SK-N-MC (cell line): ENCODE data around the gene ZNF544.

Source experiments
- EZH2 ChIP-seq: fragments of 200-600 bp; sonication (generic); IDR thresholded peaks from one replicate; pipeline ENCODE4 v1.6.1; 2017; ENCODE audit warnings: antibody characterized with exemption
- FOXP2 ChIP-seq: optimal IDR thresholded peaks from 2 replicates; pipeline ENCODE3; 2011; ENCODE audit warnings: mild to moderate bottlenecking, moderate library complexity; ENCODE audit not compliant: insufficient read depth; ENCODE audit errors: extremely low read length, control extremely low read depth
- POLR2AphosphoS5 ChIP-seq: IDR thresholded peaks from 2 replicates; pipeline ENCODE4 v1.6.1; 2012; ENCODE audit warnings: mild to moderate bottlenecking, low read depth, low read length, borderline replicate concordance

DNA sequence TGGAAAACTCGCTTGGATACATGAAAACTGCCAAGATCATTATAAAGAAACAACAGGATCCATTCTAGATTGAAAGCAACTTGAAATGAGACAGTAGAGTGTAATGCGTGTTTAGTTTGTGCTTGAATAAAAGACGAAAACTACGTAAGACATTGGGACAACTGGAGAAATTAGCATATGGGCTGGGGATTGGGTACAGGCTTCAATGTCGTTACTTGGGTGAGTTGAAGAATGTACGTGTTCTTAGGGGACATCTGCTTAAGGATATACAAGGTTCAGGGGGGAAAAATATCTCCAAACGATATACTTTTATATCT lies 76.0 kb downstream of the ZNF544 start:
- TF ChIP-seq POLR2AphosphoS5 (no peak), EZH2 (no peak), FOXP2 (no peak)
